ENCODE data around the gene SLAIN1. TPM values are rescaled to one million over a fixed set of nuclear protein-coding genes. Genes with fewer than 3 reads are reported as not detected.

SLAIN1 gene
- total and polyA plus RNA-seq, 10 of the 15 experiments (the other 5 are each of a cell fraction or from before 2014, with no cell fraction given) = 11.9 to 140 (median 56.9) TPM

GRCh38 chr13:77696006-77696878, 1.2 kb upstream of the SLAIN1 start:
- Histone ChIP-seq H3K4me2 (ENCODE audit: control insufficient read depth, insufficient read depth) (peak overlapping the region; percentile 90), H4K20me1 (ENCODE audit: control insufficient read depth, insufficient read depth) (no peaks in the 10 kb centered on the region), H3K79me2 (ENCODE audit: control insufficient read depth, insufficient read depth, low read length) (peaks cover 28% of the 10 kb centered on the region), H3K9ac (ENCODE audit: control insufficient read depth, insufficient read depth, low read length) (no peak overlapping the region), H3K9me3 (replicated peaks; ENCODE audit: control insufficient read depth, insufficient read depth, low read length) (no peaks in the 10 kb centered on the region), H3K4me1 (ENCODE audit: control insufficient read depth, insufficient read depth, low read length) (peaks cover 13% of the 10 kb centered on the region; the same call in 1 of the 2 replicates), H3K4me3 (peak overlapping the region; percentile 0; the same call in 1 of the 2 replicates), H3K36me3 (ENCODE audit: control insufficient read depth in 2 of 2, insufficient read depth in 2 of 2, low read length in 1 of 2) (no peaks in the 10 kb centered on the region), H3K27me3 (replicated peaks in 1 of 2; ENCODE audit: control insufficient read depth in 2 of 2, insufficient read depth in 2 of 2, low read length in 1 of 2) (no peaks in the 10 kb centered on the region; a peak in 1 of 4 replicates), H3K27ac (ENCODE audit: control insufficient read depth, insufficient read depth) (no peak overlapping the region), H2AFZ (ENCODE audit: control insufficient read depth, low read depth, low read length) (peak overlapping the region; percentile 24; the same call in 1 of the 2 replicates)
- BruUV-seq (replicated peaks) = no TSS peak
- FAIRE-seq (peak; percentile 65), ATAC-seq (peak; percentile 20), DNase-seq (ENCODE audit: low read depth, low spot score) (no peak)
- SMC1A ChIA-PET (ENCODE audit: uncharacterized antibody, unreplicated experiment) = interaction anchor here (0.5 to 8.4 kb wide), 12 partner anchors 8 to 166 kb away, joined by 3 to 46 read pairs (median 4); no protein-coding TSS in a partner anchor
- 17% methylated on average over 9 of the region's 9 CpGs for WGBS (ENCODE audit: insufficient coverage, insufficient replicate concordance, low lambda C conversion rate, missing lambda C conversion rate)
- intact Hi-C loops (cut with micrococcal nuclease; ENCODE audit: unreplicated experiment) (loop anchor here (2.0 to 10.0 kb wide), 2 partner anchors 55 to 671 kb away; partner anchors contain the start of gene FBXL3), in situ Hi-C loops (cut with MboI) (no loop called here)
- RAD21 ChIA-PET (ENCODE audit: unreplicated experiment) = interaction anchor here (0.7 to 2.1 kb wide), 10 partner anchors 28 to 152 kb away, joined by 3 to 9 read pairs (median 4); no protein-coding TSS in a partner anchor
- POLR2A ChIA-PET = interaction anchor here (0.6 to 1.6 kb wide), 8 partner anchors 10 to 369 kb away, joined by 3 to 7 read pairs (median 4); partner anchors contain the start of gene MYCBP2
- CTCF ChIA-PET = interaction anchor here (1.0 to 3.0 kb wide), 6 partner anchors 30 to 103 kb away, joined by 3 to 14 read pairs (median 4); no protein-coding TSS in a partner anchor
- TF ChIP-seq RFX5 (IDR thresholded peaks at IDR 0.05; ENCODE audit: low read depth, low read length) (no peak), POLR2AphosphoS2 (IDR thresholded peaks at IDR 0.05; ENCODE audit: low read depth, low read length) (no peak), CUX1 (IDR thresholded peaks at IDR 0.05; ENCODE audit: insufficient replicate concordance, low read depth, low read length) (no peak), CBX5 (IDR thresholded peaks at IDR 0.05; ENCODE audit: low read depth) (no peak), FOXM1 (IDR thresholded peaks at IDR 0.05; ENCODE audit: low read depth, low read length) (peak; percentile 44; the same call in 1 of the 2 replicates), RELB (IDR thresholded peaks at IDR 0.05; ENCODE audit: low read depth) (peak; percentile 23; the same call in 1 of the 2 replicates), SUZ12 (IDR thresholded peaks at IDR 0.05; ENCODE audit: unreplicated experiment) (no peak), SMARCA5 (IDR thresholded peaks at IDR 0.05) (no peak), IRF4 (IDR thresholded peaks at IDR 0.05; ENCODE audit: low read depth, low read length) (no peak), ZNF207 (IDR thresholded peaks at IDR 0.05; ENCODE audit: borderline replicate concordance) (no peak), ATF2 (IDR thresholded peaks at IDR 0.05; ENCODE audit: low read length) (no peak), ATF7 (IDR thresholded peaks at IDR 0.05; ENCODE audit: low read depth) (no peak), ESRRA (IDR thresholded peaks at IDR 0.05; ENCODE audit: low read length) (no peak), TCF7 (IDR thresholded peaks at IDR 0.05; ENCODE audit: borderline replicate concordance) (0 out of 2 replicates have a peak, but pooled peaks have one; percentile 1), HDAC2 (IDR thresholded peaks at IDR 0.05) (no peak)

Measured in GM12878 (cell line).